PC-9 (cell line): ENCODE data around the gene SMPD3.
A peak's percentile ranks its signal among the peaks of the same experiment; 100 is the strongest.

Source experiments
- EZH2 ChIP-seq: fragments of 200-600 bp; sonication (generic); IDR thresholded peaks from 2 replicates; pipeline ENCODE4 v1.8.0; 2017; ENCODE audit warnings: antibody characterized with exemption, low read depth
- TF ChIP-seq, protein P1 (sequence below): fragments of 200-600 bp; sonication (generic); conservative IDR thresholded peaks from 2 replicates; pipeline ENCODE4 v1.6.1; 2017; ENCODE audit warnings: mixed run types, antibody characterized with exemption, mild to moderate bottlenecking, moderate library complexity

GRCh38 chr16:68310774-68311511 lies 137.4 kb downstream of the SMPD3 start, which contains the start of the genes PRMT7 and SLC7A6OS:
- TF ChIP-seq, protein P1, sequence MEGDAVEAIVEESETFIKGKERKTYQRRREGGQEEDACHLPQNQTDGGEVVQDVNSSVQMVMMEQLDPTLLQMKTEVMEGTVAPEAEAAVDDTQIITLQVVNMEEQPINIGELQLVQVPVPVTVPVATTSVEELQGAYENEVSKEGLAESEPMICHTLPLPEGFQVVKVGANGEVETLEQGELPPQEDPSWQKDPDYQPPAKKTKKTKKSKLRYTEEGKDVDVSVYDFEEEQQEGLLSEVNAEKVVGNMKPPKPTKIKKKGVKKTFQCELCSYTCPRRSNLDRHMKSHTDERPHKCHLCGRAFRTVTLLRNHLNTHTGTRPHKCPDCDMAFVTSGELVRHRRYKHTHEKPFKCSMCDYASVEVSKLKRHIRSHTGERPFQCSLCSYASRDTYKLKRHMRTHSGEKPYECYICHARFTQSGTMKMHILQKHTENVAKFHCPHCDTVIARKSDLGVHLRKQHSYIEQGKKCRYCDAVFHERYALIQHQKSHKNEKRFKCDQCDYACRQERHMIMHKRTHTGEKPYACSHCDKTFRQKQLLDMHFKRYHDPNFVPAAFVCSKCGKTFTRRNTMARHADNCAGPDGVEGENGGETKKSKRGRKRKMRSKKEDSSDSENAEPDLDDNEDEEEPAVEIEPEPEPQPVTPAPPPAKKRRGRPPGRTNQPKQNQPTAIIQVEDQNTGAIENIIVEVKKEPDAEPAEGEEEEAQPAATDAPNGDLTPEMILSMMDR = peak; percentile 28; the same call in 1 of the 2 replicates
- no peak for TF ChIP-seq EZH2
